HepG2 (cell line): Measurements from ENCODE around the gene CD248. TPM values are rescaled to one million over a fixed set of nuclear protein-coding genes. Genes with fewer than 3 reads are reported as not detected.

Experiments used
- ASH2L ChIP-seq: fragments of 300-600, 200-600 bp; sonication (generic); IDR thresholded peaks from 2 replicates; pipeline ENCODE4 v1.7.0; 2017; ENCODE audit warnings: low read depth, mild to moderate bottlenecking, moderate library complexity, mixed read lengths, low read length; ENCODE audit not compliant: insufficient read length
- EED ChIP-seq: sonication (generic); formaldehyde crosslinking; IDR thresholded peaks from 2 replicates; pipeline ENCODE4 v1.5.0; 2020; ENCODE audit warnings: mild to moderate bottlenecking, missing genetic modification reagents
- KDM2A ChIP-seq: sonication (generic); formaldehyde crosslinking; IDR thresholded peaks from 2 replicates; pipeline ENCODE4 v1.4.0; 2020; ENCODE audit warnings: low read depth, missing genetic modification reagents, borderline replicate concordance
- MEF2D ChIP-seq: sonication (generic); formaldehyde crosslinking; IDR thresholded peaks from 2 replicates; pipeline ENCODE4 v1.5.1; 2020; ENCODE audit warnings: mild to moderate bottlenecking, missing genetic modification reagents
- PCBP2 ChIP-seq: fragments of 200-400 bp; formaldehyde crosslinking; optimal IDR thresholded peaks from 2 replicates; pipeline ENCODE3; 2018; ENCODE audit warnings: low read length, low read depth; ENCODE audit not compliant: poor library complexity, severe bottlenecking
- POLR2A ChIP-seq, 2 experiments: IDR thresholded peaks; 2 replicates each; pipeline ENCODE4 v1.6.1; 2011; ENCODE audit warnings: low read depth in 2 of 2, low read length in 2 of 2, mild to moderate bottlenecking in 1 of 2, moderate library complexity in 1 of 2; ENCODE audit not compliant: insufficient read depth in 1 of 2
- RBAK ChIP-seq: sonication (generic); formaldehyde crosslinking; IDR thresholded peaks from 2 replicates; pipeline ENCODE4 v1.5.1; 2020; ENCODE audit warnings: mild to moderate bottlenecking, missing genetic modification reagents
- REL ChIP-seq: sonication (generic); formaldehyde crosslinking; conservative IDR thresholded peaks from 2 replicates; pipeline ENCODE4 v1.8.0; 2022; ENCODE audit warnings: mild to moderate bottlenecking, missing genetic modification reagents, moderate library complexity
- RFX5 ChIP-seq: IDR thresholded peaks from 2 replicates; pipeline ENCODE4 v1.6.1; 2011; ENCODE audit warnings: low read depth, low read length, improper control_type of control experiment
- TEAD3 ChIP-seq: optimal IDR thresholded peaks from 2 replicates; pipeline ENCODE3; 2016; ENCODE audit warnings: borderline replicate concordance
- ZNF709 ChIP-seq: sonication (generic); formaldehyde crosslinking; IDR thresholded peaks from 2 replicates; pipeline ENCODE4 v1.5.0; 2020; ENCODE audit warnings: mild to moderate bottlenecking, missing genetic modification reagents
- polyA plus RNA-seq, 8 experiments: library from polyadenylated mRNA; depleted of rRNA in 3 of 8; stranded (reverse) in 7 of 8; unstranded in 1 of 8; fragments of >200 nt; fragmentation: Illumina TruSeq in 4 of 8; extraction: Trizol in 4 of 8; gene quantifications; 2 replicates each; pipeline versions ENCODE4 v1.2.1 to v1.2.3, GENCODE V29; 2011 to 2016; ENCODE audit warnings: low read depth in 4 of 8, missing spikeins in 1 of 8, mixed read lengths in 1 of 8; ENCODE audit not compliant: insufficient read depth in 1 of 8
- total RNA-seq, 5 experiments: library from RNA; depleted of rRNA; stranded (reverse); fragments of >200 nt; fragmentation: Illumina TruSeq; extraction: Trizol; gene quantifications; 2 replicates each; pipeline ENCODE4 v1.2.3, GENCODE V29; 2016; ENCODE audit warnings: low read depth in 1 of 5
- TF ChIP-seq, protein P1 (sequence below): sonication (generic); formaldehyde crosslinking; IDR thresholded peaks from 2 replicates; pipeline ENCODE4 v1.4.0; 2020; ENCODE audit warnings: missing genetic modification reagents, borderline replicate concordance
- TF ChIP-seq, protein P2 (sequence below): sonication (generic); formaldehyde crosslinking; conservative IDR thresholded peaks from 2 replicates; pipeline ENCODE4 v1.4.0; 2020; ENCODE audit warnings: missing genetic modification reagents
- TF ChIP-seq, protein P3 (sequence below): sonication (generic); formaldehyde crosslinking; IDR thresholded peaks from 2 replicates; pipeline ENCODE4 v1.4.0; 2020; ENCODE audit warnings: missing genetic modification reagents
- TF ChIP-seq, protein P4 (sequence below): IDR thresholded peaks from 2 replicates; pipeline ENCODE4 v1.6.1; 2012; ENCODE audit warnings: low read length, improper control_type of control experiment
- TF ChIP-seq, protein P5 (sequence below): sonication (generic); formaldehyde crosslinking; IDR thresholded peaks from 2 replicates; pipeline ENCODE4 v1.4.0; 2020; ENCODE audit warnings: mild to moderate bottlenecking, missing genetic modification reagents, borderline replicate concordance

CD248 gene
- total and polyA plus RNA-seq, 2 of the 13 experiments (the other 11 are each of a cell fraction or from before 2014, with no cell fraction given): 0.25 to 0.35 TPM

DNA sequence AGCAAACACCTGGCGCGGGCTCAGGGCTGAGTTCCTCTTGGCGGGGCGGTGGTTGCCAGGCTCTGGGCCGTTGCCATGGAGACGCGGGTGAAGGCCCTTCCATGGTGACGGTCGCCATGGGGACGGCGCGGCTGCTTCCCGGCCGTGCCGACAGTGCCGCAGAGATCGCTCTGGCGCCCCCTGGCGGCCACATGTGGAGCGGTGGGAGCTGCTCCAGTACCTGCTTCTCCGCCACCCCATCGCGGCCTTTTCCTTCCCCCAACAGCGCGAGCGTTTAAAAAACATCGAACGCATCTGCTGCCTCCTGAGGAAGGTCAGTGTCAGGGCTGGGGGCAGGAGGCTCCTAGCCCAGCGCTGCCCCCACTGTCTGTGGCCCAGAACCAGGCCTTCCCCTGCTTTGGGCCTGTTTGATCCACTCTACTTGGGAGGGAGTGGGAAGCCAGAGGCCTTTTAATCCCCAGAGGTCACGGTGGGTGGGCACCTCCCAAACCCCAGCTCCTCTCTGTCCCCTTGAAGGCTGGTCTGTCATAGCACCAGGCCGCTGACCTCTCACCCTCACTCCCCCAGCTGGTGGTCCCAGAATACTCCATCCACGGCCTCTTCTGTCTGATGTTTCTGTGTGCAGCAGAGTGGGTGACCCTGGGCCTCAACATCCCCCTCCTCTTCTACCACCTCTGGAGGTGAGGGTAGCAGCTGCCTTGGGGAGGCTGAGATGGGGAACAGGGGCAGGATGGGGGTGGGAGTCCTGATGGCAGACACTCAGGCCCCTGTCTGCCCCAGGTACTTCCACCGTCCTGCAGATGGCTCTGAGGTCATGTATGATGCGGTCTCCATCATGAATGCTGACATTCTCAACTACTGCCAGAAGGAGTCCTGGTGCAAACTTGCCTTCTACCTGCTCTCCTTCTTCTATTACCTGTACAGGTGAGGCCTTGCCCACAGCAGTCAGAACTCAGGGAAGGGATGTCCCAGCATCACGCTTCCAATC is 34.1 kb downstream of the CD248 start (continued):
- TF ChIP-seq, protein P1, sequence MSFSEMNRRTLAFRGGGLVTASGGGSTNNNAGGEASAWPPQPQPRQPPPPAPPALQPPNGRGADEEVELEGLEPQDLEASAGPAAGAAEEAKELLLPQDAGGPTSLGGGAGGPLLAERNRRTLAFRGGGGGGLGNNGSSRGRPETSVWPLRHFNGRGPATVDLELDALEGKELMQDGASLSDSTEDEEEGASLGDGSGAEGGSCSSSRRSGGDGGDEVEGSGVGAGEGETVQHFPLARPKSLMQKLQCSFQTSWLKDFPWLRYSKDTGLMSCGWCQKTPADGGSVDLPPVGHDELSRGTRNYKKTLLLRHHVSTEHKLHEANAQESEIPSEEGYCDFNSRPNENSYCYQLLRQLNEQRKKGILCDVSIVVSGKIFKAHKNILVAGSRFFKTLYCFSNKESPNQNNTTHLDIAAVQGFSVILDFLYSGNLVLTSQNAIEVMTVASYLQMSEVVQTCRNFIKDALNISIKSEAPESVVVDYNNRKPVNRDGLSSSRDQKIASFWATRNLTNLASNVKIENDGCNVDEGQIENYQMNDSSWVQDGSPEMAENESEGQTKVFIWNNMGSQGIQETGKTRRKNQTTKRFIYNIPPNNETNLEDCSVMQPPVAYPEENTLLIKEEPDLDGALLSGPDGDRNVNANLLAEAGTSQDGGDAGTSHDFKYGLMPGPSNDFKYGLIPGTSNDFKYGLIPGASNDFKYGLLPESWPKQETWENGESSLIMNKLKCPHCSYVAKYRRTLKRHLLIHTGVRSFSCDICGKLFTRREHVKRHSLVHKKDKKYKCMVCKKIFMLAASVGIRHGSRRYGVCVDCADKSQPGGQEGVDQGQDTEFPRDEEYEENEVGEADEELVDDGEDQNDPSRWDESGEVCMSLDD (CRISPR knock-in tag): no peak
- peak; percentile 100 for TF ChIP-seq KDM2A (CRISPR knock-in tag)
- TF ChIP-seq, protein P2, sequence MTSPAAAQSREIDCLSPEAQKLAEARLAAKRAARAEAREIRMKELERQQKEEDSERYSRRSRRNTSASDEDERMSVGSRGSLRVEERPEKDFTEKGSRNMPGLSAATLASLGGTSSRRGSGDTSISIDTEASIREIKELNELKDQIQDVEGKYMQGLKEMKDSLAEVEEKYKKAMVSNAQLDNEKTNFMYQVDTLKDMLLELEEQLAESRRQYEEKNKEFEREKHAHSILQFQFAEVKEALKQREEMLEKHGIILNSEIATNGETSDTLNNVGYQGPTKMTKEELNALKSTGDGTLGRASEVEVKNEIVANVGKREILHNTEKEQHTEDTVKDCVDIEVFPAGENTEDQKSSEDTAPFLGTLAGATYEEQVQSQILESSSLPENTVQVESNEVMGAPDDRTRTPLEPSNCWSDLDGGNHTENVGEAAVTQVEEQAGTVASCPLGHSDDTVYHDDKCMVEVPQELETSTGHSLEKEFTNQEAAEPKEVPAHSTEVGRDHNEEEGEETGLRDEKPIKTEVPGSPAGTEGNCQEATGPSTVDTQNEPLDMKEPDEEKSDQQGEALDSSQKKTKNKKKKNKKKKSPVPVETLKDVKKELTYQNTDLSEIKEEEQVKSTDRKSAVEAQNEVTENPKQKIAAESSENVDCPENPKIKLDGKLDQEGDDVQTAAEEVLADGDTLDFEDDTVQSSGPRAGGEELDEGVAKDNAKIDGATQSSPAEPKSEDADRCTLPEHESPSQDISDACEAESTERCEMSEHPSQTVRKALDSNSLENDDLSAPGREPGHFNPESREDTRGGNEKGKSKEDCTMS: no peak
- TF ChIP-seq ASH2L: no peak
- TF ChIP-seq, protein P3, sequence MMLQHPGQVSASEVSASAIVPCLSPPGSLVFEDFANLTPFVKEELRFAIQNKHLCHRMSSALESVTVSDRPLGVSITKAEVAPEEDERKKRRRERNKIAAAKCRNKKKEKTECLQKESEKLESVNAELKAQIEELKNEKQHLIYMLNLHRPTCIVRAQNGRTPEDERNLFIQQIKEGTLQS (CRISPR knock-in tag): no peak
- TF ChIP-seq MEF2D (CRISPR knock-in tag): peak; percentile 48
- no peak for TF ChIP-seq RBAK
- TF ChIP-seq POLR2A (IDR thresholded peaks at IDR 0.05; ENCODE audit: insufficient read depth in 1 of 2, low read depth in 2 of 2, low read length in 2 of 2): no peak
- TF ChIP-seq, protein P4, sequence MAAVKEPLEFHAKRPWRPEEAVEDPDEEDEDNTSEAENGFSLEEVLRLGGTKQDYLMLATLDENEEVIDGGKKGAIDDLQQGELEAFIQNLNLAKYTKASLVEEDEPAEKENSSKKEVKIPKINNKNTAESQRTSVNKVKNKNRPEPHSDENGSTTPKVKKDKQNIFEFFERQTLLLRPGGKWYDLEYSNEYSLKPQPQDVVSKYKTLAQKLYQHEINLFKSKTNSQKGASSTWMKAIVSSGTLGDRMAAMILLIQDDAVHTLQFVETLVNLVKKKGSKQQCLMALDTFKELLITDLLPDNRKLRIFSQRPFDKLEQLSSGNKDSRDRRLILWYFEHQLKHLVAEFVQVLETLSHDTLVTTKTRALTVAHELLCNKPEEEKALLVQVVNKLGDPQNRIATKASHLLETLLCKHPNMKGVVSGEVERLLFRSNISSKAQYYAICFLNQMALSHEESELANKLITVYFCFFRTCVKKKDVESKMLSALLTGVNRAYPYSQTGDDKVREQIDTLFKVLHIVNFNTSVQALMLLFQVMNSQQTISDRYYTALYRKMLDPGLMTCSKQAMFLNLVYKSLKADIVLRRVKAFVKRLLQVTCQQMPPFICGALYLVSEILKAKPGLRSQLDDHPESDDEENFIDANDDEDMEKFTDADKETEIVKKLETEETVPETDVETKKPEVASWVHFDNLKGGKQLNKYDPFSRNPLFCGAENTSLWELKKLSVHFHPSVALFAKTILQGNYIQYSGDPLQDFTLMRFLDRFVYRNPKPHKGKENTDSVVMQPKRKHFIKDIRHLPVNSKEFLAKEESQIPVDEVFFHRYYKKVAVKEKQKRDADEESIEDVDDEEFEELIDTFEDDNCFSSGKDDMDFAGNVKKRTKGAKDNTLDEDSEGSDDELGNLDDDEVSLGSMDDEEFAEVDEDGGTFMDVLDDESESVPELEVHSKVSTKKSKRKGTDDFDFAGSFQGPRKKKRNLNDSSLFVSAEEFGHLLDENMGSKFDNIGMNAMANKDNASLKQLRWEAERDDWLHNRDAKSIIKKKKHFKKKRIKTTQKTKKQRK: no peak
- peak; percentile 89 for TF ChIP-seq RFX5
- no peak for TF ChIP-seq ZNF709 (CRISPR knock-in tag)
- TF ChIP-seq PCBP2: no peak
- TF ChIP-seq, protein P5, sequence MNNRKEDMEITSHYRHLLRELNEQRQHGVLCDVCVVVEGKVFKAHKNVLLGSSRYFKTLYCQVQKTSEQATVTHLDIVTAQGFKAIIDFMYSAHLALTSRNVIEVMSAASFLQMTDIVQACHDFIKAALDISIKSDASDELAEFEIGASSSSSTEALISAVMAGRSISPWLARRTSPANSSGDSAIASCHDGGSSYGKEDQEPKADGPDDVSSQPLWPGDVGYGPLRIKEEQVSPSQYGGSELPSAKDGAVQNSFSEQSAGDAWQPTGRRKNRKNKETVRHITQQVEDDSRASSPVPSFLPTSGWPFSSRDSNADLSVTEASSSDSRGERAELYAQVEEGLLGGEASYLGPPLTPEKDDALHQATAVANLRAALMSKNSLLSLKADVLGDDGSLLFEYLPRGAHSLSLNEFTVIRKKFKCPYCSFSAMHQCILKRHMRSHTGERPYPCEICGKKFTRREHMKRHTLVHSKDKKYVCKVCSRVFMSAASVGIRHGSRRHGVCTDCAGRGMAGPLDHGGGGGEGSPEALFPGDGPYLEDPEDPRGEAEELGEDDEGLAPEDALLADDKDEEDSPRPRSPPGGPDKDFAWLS (CRISPR knock-in tag): no peak
- no peak for TF ChIP-seq EED (CRISPR knock-in tag)
- peak; percentile 74 for TF ChIP-seq TEAD3 (CRISPR knock-in tag)
- TF ChIP-seq REL: no peak
